Tibial artery (tissue), 4 donors: ENCODE data around the gene TTF1.

Source experiments
- DNase-seq, 2 donors: peaks; one replicate each; pipeline ENCODE4 v3.0.0-alpha.2; 2019
- H3K27ac ChIP-seq, 2 donors: fragments of 200-600 bp; sonication (generic) in 1 of 2; 1 replicate in 1 of 2; 2 replicates in 1 of 2; pipeline ENCODE4 v1.5.1; 2018 to 2019; ENCODE audit warnings: mild to moderate bottlenecking in 1 of 2
- H3K27me3 ChIP-seq, 2 donors: fragments of 200-600 bp; sonication (generic) in 1 of 2; one replicate each; pipeline versions ENCODE4 v1.5.1 to v1.6.0; 2016 to 2019
- H3K36me3 ChIP-seq, 3 donors: fragments of 200-600 bp; sonication (generic) in 2 of 3; one replicate each; pipeline ENCODE4 v1.5.1; 2016 to 2019; ENCODE audit warnings: mild to moderate bottlenecking in 2 of 3
- H3K4me1 ChIP-seq, 4 donors: fragments of 200-600 bp; sonication (generic) in 2 of 4; 1 replicate in 3 of 4; 2 replicates in 1 of 4; pipeline ENCODE4 v1.5.1; 2016 to 2019
- H3K4me3 ChIP-seq, 2 donors: fragments of 200-600 bp; sonication (generic) in 1 of 2; 1 replicate in 1 of 2; 2 replicates in 1 of 2; pipeline ENCODE4 v1.5.1; 2018 to 2019; ENCODE audit warnings: mild to moderate bottlenecking in 2 of 2
- H3K9me3 ChIP-seq, 3 donors: fragments of 200-600 bp; sonication (generic) in 1 of 3; one replicate each; pipeline ENCODE4 v1.5.1; 2016 to 2019
- intact Hi-C: fragments of 100-400 bp; cut with DNase I; formaldehyde crosslinking; loops from one replicate; pipeline ENCODE4 v1.15.0; 2023; ENCODE audit warnings: low total_unique reads
- TF ChIP-seq, protein P1 (sequence below), 2 experiments: fragments of 200-600 bp in 1 of 2; fragments of 450-650 bp in 1 of 2; IDR thresholded peaks; one replicate each; pipeline ENCODE4 v1.5.1; 2017 to 2019; ENCODE audit warnings: antibody characterized with exemption in 2 of 2, mild to moderate bottlenecking in 1 of 2, moderate library complexity in 1 of 2

Gene TTF1

DNA sequence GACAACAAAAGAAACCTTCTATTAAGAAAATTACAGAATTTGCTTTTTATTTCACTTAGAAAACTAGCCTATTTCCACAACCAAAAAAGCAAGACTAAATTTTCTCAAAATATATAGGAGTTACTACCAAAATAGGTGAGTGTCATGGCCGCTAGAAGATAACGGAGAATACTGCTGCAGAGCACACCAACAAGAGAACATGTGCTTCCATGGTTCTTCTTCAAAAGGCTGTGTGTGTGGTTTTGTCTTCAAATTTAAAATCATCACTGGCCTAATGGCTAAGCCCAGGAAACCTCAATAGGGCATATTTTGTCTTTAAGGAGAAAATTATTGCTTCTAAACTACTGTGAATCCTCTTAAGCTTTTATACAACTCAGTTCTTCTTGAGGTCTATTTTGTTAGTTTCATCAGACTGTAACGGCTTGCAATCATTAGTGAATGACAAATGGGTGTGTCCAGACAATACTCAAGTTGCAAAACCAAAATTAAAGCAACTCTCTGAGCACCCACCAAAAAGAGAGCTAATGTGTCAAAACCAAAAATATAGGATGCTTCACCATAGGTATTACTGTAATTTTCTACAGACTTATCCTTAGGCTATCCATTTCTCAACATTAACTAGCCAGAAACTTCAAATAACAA, 55.1 kb downstream of the TTF1 start:
- intact Hi-C loops, result no loop called here
- H3K9me3 ChIP-seq, result no peaks in the 10 kb centered on the region
- TF ChIP-seq, protein P1, sequence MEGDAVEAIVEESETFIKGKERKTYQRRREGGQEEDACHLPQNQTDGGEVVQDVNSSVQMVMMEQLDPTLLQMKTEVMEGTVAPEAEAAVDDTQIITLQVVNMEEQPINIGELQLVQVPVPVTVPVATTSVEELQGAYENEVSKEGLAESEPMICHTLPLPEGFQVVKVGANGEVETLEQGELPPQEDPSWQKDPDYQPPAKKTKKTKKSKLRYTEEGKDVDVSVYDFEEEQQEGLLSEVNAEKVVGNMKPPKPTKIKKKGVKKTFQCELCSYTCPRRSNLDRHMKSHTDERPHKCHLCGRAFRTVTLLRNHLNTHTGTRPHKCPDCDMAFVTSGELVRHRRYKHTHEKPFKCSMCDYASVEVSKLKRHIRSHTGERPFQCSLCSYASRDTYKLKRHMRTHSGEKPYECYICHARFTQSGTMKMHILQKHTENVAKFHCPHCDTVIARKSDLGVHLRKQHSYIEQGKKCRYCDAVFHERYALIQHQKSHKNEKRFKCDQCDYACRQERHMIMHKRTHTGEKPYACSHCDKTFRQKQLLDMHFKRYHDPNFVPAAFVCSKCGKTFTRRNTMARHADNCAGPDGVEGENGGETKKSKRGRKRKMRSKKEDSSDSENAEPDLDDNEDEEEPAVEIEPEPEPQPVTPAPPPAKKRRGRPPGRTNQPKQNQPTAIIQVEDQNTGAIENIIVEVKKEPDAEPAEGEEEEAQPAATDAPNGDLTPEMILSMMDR (IDR thresholded peaks at IDR 0.05), result no peak
- H3K4me3 ChIP-seq, result no peak overlapping the region
- H3K4me1 ChIP-seq, result peaks cover 0 to 33% (median 23%) of the 10 kb centered on the region in 4 donors
- no peak overlapping the region for H3K27ac ChIP-seq
- H3K27me3 ChIP-seq, result no peaks in the 10 kb centered on the region
- no peak for DNase-seq
- peaks cover 46 to 64% (median 60%) of the 10 kb centered on the region in 3 donors for H3K36me3 ChIP-seq

DNA sequence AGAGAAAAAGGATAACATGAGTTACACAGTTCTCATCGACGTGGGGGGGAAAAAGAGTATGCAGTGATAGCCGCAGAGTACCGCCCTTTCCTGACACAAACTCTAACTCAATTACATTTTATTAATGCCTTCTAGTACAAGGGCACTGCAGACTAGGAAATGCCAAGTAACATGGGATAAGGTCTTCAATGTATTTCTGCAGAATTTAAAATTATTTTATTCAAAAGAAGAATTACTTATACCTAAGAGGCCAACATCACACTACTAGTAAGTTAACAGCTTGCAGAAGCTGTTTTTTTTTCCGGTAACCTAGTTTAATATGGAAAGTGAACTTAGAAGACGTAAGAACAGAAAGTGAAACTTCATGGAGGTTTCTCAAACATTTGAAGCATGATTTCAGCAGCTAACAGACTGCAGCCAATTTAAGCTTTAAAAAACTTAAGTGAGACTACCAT, 55.8 kb downstream of the TTF1 start:
- peaks cover 52 to 70% (median 66%) of the 10 kb centered on the region in 3 donors for H3K36me3 ChIP-seq
- TF ChIP-seq, protein P1 (IDR thresholded peaks at IDR 0.05), result no peak
- no peak for DNase-seq
- no peak overlapping the region for H3K4me3 ChIP-seq
- H3K9me3 ChIP-seq, result no peaks in the 10 kb centered on the region
- H3K27me3 ChIP-seq, result no peaks in the 10 kb centered on the region
- intact Hi-C loops, result no loop called here
- no peak overlapping the region for H3K27ac ChIP-seq
- H3K4me1 ChIP-seq, result peaks cover 0 to 33% (median 23%) of the 10 kb centered on the region in 4 donors

DNA sequence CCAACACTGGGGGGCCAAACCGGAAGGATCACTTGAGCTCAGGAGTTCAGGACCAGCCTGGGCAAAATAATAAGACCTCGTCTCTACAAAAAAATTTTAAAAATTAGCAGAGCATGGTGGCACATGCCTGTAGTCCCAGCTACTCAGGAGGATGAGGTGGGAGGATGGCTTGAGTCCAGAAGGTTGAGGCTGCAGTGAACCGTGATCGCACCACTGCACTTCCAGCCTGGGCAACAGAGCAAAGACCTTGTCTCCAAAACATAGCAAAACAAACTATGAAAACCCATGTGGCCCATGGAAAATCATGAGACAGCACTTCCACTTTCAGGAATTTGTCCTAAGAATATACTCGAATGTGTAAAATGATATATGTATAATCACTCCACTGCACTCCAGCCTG, 58.0 kb downstream of the TTF1 start:
- intact Hi-C loops, result no loop called here
- no peak overlapping the region for H3K27ac ChIP-seq
- peaks cover 0 to 29% (median 18%) of the 10 kb centered on the region in 4 donors for H3K4me1 ChIP-seq
- no peaks in the 10 kb centered on the region for H3K9me3 ChIP-seq
- peaks cover 71 to 92% (median 88%) of the 10 kb centered on the region in 3 donors for H3K36me3 ChIP-seq
- no peak for DNase-seq
- H3K4me3 ChIP-seq, result no peak overlapping the region
- no peaks in the 10 kb centered on the region for H3K27me3 ChIP-seq
- TF ChIP-seq, protein P1 (IDR thresholded peaks at IDR 0.05), result no peak

DNA sequence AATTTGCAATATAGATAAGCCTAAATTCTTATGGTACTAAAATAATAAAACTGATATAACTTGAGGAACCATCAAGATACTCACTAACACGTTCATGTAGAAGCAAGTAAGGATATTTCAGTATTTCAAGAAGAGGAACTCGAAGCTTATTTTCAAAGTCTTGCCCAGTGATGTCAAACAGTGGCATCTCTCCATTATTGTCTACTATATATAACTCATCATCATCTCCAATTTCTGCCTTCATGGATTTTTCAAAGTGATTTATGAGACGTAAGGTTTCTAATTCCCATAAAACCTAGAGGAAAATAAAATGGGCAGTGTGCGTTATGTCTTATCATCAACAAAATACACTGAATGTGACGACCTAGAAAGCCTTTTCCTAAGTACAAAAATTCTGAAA, 60.5 kb downstream of the TTF1 start:
- no peaks in the 10 kb centered on the region for H3K9me3 ChIP-seq
- intact Hi-C loops, result no loop called here
- no peak overlapping the region for H3K4me3 ChIP-seq
- TF ChIP-seq, protein P1 (IDR thresholded peaks at IDR 0.05), result no peak
- H3K36me3 ChIP-seq, result peaks cover 90 to 95% (median 91%) of the 10 kb centered on the region in 3 donors
- peaks cover 0 to 4% (median 0%) of the 10 kb centered on the region in 4 donors for H3K4me1 ChIP-seq
- H3K27me3 ChIP-seq, result no peaks in the 10 kb centered on the region
- no peak for DNase-seq
- no peak overlapping the region for H3K27ac ChIP-seq

DNA sequence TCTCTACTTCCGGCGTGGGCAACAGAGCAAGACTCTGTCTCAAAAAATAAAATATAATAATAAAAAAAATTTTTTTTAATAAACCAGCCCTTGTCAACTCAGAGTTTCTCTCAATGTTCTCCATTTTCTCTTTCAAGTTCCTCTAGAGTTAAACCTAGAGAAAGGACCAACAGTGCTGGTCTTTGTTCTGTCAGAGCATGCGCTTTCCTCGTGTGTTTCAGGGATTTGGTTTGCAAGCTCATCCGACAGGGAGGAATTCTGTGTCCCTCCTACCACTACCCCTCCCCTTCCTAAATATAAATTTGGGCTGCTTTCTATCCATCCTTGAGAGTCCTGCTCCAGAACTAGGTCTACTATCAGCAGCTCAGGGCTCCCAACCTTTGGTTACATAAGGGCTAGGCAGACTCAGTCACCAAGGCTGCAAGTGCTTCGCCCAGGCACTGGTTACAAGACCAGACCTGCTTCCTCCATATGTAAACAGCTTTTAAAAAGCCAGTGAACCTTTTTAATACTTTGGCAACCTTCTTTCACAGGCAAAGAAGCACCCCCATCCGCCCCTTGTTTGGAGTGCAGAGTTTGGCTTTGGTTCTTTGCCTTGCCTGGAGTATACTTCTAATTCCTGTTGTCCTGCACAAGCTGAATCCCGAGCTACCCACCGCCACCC, 65.3 kb downstream of the TTF1 start:
- no peaks in the 10 kb centered on the region for H3K9me3 ChIP-seq
- TF ChIP-seq, protein P1 (IDR thresholded peaks at IDR 0.05), result no peak
- intact Hi-C loops, result no loop called here
- no peaks in the 10 kb centered on the region for H3K27me3 ChIP-seq
- no peaks in the 10 kb centered on the region for H3K4me1 ChIP-seq
- no peak overlapping the region for H3K27ac ChIP-seq
- peaks cover 80 to 96% (median 93%) of the 10 kb centered on the region in 3 donors for H3K36me3 ChIP-seq
- no peak for DNase-seq
- H3K4me3 ChIP-seq, result no peak overlapping the region
